Tibial nerve (tissue), 4 donors: Measurements from ENCODE around the gene CCL5. TPM values are rescaled to one million over a fixed set of nuclear protein-coding genes. Genes with fewer than 3 reads are reported as not detected.

Source experiments
- DNase-seq, 2 donors: peaks; one replicate each; pipeline ENCODE4 v3.0.0-alpha.2; 2019; ENCODE audit warnings: low spot score in 2 of 2
- H3K27ac ChIP-seq, 4 donors: fragments of 200-600 bp; sonication (generic) in 3 of 4; one replicate each; pipeline ENCODE4 v1.5.1; 2017 to 2019; ENCODE audit warnings: mild to moderate bottlenecking in 1 of 4
- H3K27me3 ChIP-seq, 2 donors: fragments of 200-600 bp; sonication (generic) in 1 of 2; one replicate each; pipeline versions ENCODE4 v1.5.1 to v1.6.0; 2017 to 2019
- H3K36me3 ChIP-seq, 3 donors: fragments of 200-600 bp; sonication (generic); one replicate each; pipeline ENCODE4 v1.5.1; 2018 to 2019
- H3K4me1 ChIP-seq, 4 donors: fragments of 200-600 bp; sonication (generic) in 3 of 4; one replicate each; pipeline ENCODE4 v1.5.1; 2017 to 2019
- H3K4me3 ChIP-seq, 4 donors: fragments of 200-600 bp; sonication (generic) in 3 of 4; one replicate each; pipeline ENCODE4 v1.5.1; 2017 to 2019; ENCODE audit warnings: mild to moderate bottlenecking in 1 of 4, moderate library complexity in 1 of 4
- H3K9me3 ChIP-seq, 4 donors: fragments of 200-600 bp; sonication (generic) in 3 of 4; one replicate each; pipeline ENCODE4 v1.5.1; 2017 to 2019
- EP300 ChIP-seq, 2 donors: sonication (generic); formaldehyde crosslinking; IDR thresholded peaks; one replicate each; pipeline ENCODE4 v1.6.1; 2017; ENCODE audit warnings: antibody characterized with exemption in 2 of 2, mild to moderate bottlenecking in 1 of 2
- POLR2A ChIP-seq, 2 donors: fragments of 450-650 bp; IDR thresholded peaks; one replicate each; pipeline ENCODE4 v1.6.1; 2017; ENCODE audit warnings: antibody characterized with exemption in 2 of 2, mild to moderate bottlenecking in 2 of 2, moderate library complexity in 2 of 2
- WGBS, 2 donors: methylation state at CpG; one replicate each; pipeline ENCODE4 v1.1.5; 2018; 5-methylcytosine and 5-hydroxymethylcytosine counted together
- total RNA-seq, 4 donors: library from RNA; depleted of rRNA; stranded (reverse); fragments of >200 nt; gene quantifications; one replicate each; pipeline ENCODE4 v1.1.0, GENCODE V29; 2016
- TF ChIP-seq, protein P1 (sequence below), 5 experiments: fragments of 200-600 bp in 3 of 5; fragments of 450-650 bp in 2 of 5; sonication (generic) in 3 of 5; IDR thresholded peaks; one replicate each; pipeline ENCODE4 v1.5.1; 2016 to 2019; ENCODE audit warnings: antibody characterized with exemption in 5 of 5, mild to moderate bottlenecking in 3 of 5, moderate library complexity in 2 of 5

The CCL5 gene
- total RNA-seq, 4 donors from 2014 or later: 1.1 to 3.8 (median 1.4) TPM; not detected in 1

DNA sequence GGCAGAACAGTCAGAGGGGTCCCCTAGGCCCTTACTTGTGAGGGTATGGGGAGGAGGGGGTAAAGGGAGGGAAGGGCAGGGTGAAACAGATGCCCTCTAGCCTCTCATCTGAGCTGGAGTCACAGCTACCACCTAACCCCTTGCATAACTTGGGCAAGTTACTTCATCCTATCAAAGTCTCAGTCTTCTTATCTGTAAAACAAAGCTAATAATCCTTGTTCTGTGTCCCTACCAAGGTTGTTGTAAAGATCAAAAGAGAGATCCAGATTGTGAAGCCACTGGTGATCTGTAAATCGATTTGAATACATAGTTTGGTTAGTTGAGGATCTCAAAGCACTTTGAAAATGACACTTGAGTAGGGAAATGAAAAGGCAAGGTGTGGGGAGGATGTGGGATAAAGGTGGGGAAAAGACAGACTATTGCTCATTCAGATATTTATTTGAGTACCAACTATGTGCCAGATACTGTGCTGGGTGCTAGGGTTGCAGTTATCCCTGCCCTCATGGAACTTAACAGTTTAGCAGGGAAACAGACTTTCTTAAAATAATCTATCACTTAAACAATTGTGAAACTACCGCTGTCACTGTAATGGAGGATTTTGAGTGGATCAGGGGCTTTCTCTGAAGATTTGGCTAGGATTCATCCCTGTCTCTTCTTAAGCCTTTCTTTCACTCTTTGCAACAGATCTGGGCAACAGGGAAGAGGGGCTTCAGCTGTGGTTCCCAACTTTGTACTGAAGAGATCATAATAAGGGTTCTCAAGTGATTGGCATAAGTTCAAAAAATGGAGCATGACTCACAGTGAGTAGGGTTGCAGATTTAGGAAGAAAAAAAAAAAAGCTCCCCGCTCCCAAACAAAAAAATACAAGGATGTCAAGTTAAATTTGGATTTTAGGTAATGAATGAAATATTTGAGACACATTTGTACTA, 14.5 kb downstream of the CCL5 start:
- TF ChIP-seq POLR2A (IDR thresholded peaks at IDR 0.05) (no peak), EP300 (IDR thresholded peaks at IDR 0.05) (no peak)
- TF ChIP-seq, protein P1, sequence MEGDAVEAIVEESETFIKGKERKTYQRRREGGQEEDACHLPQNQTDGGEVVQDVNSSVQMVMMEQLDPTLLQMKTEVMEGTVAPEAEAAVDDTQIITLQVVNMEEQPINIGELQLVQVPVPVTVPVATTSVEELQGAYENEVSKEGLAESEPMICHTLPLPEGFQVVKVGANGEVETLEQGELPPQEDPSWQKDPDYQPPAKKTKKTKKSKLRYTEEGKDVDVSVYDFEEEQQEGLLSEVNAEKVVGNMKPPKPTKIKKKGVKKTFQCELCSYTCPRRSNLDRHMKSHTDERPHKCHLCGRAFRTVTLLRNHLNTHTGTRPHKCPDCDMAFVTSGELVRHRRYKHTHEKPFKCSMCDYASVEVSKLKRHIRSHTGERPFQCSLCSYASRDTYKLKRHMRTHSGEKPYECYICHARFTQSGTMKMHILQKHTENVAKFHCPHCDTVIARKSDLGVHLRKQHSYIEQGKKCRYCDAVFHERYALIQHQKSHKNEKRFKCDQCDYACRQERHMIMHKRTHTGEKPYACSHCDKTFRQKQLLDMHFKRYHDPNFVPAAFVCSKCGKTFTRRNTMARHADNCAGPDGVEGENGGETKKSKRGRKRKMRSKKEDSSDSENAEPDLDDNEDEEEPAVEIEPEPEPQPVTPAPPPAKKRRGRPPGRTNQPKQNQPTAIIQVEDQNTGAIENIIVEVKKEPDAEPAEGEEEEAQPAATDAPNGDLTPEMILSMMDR (IDR thresholded peaks at IDR 0.05): no peak
- Histone ChIP-seq H3K4me1 (peaks cover 0 to 2% (median 0%) of the 10 kb centered on the region in 4 donors), H3K9me3 (no peaks in the 10 kb centered on the region), H3K4me3 (no peak overlapping the region), H3K36me3 (peaks cover 0 to 6% (median 0%) of the 10 kb centered on the region in 3 donors), H3K27ac (no peak overlapping the region), H3K27me3 (no peaks in the 10 kb centered on the region)
- no peak for DNase-seq
- WGBS, 2 donors: 71 to 79% methylated on average over 3 of the region's 3 CpGs

DNA sequence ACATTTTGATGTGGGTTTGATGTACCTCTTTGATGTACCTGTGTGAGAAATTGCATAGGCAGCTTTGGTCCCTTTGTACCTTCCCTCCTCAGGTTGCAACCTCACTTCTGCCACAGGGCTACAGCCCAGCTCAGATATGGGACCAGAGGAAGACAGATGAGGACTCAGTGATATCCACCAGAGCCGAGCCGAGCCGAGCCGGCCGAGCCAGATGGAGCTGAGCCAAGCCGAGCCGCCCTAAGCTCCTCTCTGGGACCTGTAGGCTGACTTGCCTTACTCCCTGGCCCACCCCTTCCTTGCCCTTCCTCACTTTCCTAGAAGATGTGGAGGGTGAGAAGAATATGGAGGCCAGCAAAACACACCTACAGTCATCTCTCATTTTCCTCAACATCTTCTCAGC, 15.3 kb downstream of the CCL5 start:
- Histone ChIP-seq H3K4me3 (no peak overlapping the region), H3K36me3 (peaks cover 0 to 6% (median 0%) of the 10 kb centered on the region in 3 donors), H3K9me3 (no peaks in the 10 kb centered on the region), H3K27ac (no peak overlapping the region), H3K27me3 (no peaks in the 10 kb centered on the region), H3K4me1 (peaks cover 0 to 2% (median 0%) of the 10 kb centered on the region in 4 donors)
- 82 to 84% methylated on average over 7 of the region's 7 CpGs for WGBS, 2 donors
- TF ChIP-seq, protein P1 (IDR thresholded peaks at IDR 0.05): no peak
- TF ChIP-seq EP300 (IDR thresholded peaks at IDR 0.05) (no peak), POLR2A (IDR thresholded peaks at IDR 0.05) (no peak)
- DNase-seq: no peak

DNA sequence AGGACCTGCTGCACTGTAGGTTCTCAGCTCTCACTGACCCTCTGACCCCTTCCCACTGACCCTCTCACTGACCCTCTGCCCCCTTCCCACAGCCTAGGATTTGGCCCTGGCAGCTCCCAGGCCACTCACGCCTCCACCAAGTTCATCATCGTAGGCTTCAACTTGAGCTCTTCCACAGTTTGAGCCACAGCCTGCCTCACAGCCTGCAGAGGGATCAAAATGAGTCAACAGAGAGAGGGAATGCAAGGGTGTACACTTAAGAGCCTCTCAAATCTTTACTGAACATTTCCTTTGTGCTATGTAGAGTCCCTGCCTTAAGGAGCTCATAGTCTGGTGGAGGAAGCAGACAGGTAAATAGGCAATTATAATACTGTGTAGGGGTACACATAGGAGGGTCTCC, 23.6 kb downstream of the CCL5 start:
- WGBS, 2 donors: 82 to 85% methylated on average over 2 of the region's 2 CpGs
- Histone ChIP-seq H3K36me3 (peaks cover 0 to 29% (median 0%) of the 10 kb centered on the region in 3 donors), H3K9me3 (no peaks in the 10 kb centered on the region), H3K4me3 (no peak overlapping the region), H3K4me1 (no peaks in the 10 kb centered on the region), H3K27me3 (no peaks in the 10 kb centered on the region), H3K27ac (no peak overlapping the region)
- TF ChIP-seq, protein P1 (IDR thresholded peaks at IDR 0.05): no peak
- TF ChIP-seq EP300 (IDR thresholded peaks at IDR 0.05): no peak
- no peak for TF ChIP-seq POLR2A (IDR thresholded peaks at IDR 0.05)
- no peak for DNase-seq

DNA sequence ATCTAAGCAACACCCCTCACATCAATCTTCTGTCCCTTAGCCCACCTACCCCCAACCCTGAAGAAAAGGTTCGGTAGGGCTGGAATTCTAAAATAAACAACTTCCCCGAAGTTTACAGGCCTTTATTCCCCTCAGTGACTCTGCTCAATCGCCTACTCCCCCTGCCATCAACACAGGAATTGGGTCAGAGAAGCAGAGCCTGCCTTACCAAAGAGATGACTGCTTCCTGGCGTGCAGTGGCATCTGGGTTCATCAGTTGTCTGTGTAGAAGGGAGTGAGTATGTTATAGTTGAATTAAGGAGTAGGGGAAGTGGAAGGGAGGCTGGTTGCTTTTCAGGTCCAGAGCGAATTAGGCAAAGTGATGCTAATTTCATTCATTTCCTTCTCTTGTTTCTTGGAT, 24.2 kb downstream of the CCL5 start:
- no peaks in the 10 kb centered on the region for H3K27me3 ChIP-seq
- H3K36me3 ChIP-seq: peaks cover 0 to 30% (median 0%) of the 10 kb centered on the region in 3 donors
- no peak overlapping the region for H3K4me3 ChIP-seq
- no peak for TF ChIP-seq EP300 (IDR thresholded peaks at IDR 0.05)
- TF ChIP-seq, protein P1 (IDR thresholded peaks at IDR 0.05): no peak
- no peak for DNase-seq
- no peaks in the 10 kb centered on the region for H3K9me3 ChIP-seq
- no peak overlapping the region for H3K27ac ChIP-seq
- H3K4me1 ChIP-seq: no peaks in the 10 kb centered on the region
- WGBS, 2 donors: 65 to 72% methylated on average over 5 of the region's 5 CpGs
